Coronary artery (tissue), 2 donors: ENCODE results near the gene CEP250.
A peak's percentile ranks its signal among the peaks of the same experiment; 100 is the strongest.
"Not testable (repeated sequence)": the region's sequence is repeated elsewhere in the genome, so short reads cannot be mapped to it uniquely, and the experiment has no call there.

Source experiments
- DNase-seq: peaks from one replicate; pipeline ENCODE4 v3.0.0-alpha.2; 2017; ENCODE audit warnings: low spot score
- H3K27ac ChIP-seq, 2 donors: fragments of 200-600 bp; sonication (generic); one replicate each; pipeline ENCODE4 v1.5.1; 2016 to 2019
- H3K4me3 ChIP-seq: fragments of 200-600 bp; sonication (generic); 2 replicates; pipeline ENCODE4 v1.5.1; 2016; ENCODE audit warnings: mild to moderate bottlenecking, moderate library complexity
- TF ChIP-seq, protein P1 (sequence below): fragments of 200-600 bp; sonication (generic); IDR thresholded peaks from one replicate; pipeline ENCODE4 v1.5.1; 2019; ENCODE audit warnings: antibody characterized with exemption

The CEP250 gene

DNA sequence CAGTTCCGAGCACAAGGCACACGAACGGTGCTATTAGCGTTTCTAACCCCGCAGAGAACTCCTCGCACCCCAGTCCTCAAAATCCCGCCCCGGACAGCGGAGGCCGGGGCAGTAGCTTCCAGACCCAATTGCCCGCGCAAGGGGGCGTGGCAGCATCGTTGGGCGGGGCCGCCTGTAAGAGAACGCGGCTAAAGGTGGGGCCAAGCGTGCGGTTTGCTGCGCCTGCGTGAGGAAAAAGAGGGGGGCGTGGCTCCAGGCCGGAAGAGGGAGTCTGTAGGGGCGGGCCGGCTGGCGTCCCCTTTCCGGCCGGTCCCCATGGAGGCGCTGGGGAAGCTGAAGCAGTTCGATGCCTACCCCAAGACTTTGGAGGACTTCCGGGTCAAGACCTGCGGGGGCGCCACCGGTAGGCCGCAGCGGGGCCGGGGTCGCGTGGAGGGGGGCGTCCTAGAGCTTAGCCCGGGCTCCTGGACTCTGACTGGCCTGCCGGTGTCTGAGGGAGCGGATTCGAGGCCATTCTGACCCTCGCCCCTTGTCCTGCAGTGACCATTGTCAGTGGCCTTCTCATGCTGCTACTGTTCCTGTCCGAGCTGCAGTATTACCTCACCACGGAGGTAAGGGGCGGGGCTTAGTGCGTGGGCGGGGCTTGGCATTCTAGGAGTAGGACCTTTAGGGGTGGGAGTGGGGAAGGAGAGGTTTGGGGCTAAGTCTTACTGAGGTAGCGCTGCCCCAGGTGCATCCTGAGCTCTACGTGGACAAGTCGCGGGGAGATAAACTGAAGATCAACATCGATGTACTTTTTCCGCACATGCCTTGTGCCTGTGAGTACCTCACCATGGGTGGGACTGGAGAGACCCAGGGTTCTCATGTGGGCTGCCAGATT lies 86.6 kb downstream of the CEP250 start, which contains the start of gene ERGIC3:
Gene ERGIC3, plus strand, starts transcription at position 296 of the 880 bp plus-strand sequence. Its CDS starts 20 bp downstream, at position 316.
- Histone ChIP-seq H3K27ac (peak within 1 kb of the TSS; percentile 50 to 87), H3K4me3 (peak within 1 kb of the TSS; percentile 92)
- DNase-seq, result peak; percentile 97
- TF ChIP-seq, protein P1, sequence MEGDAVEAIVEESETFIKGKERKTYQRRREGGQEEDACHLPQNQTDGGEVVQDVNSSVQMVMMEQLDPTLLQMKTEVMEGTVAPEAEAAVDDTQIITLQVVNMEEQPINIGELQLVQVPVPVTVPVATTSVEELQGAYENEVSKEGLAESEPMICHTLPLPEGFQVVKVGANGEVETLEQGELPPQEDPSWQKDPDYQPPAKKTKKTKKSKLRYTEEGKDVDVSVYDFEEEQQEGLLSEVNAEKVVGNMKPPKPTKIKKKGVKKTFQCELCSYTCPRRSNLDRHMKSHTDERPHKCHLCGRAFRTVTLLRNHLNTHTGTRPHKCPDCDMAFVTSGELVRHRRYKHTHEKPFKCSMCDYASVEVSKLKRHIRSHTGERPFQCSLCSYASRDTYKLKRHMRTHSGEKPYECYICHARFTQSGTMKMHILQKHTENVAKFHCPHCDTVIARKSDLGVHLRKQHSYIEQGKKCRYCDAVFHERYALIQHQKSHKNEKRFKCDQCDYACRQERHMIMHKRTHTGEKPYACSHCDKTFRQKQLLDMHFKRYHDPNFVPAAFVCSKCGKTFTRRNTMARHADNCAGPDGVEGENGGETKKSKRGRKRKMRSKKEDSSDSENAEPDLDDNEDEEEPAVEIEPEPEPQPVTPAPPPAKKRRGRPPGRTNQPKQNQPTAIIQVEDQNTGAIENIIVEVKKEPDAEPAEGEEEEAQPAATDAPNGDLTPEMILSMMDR, result no peak

DNA sequence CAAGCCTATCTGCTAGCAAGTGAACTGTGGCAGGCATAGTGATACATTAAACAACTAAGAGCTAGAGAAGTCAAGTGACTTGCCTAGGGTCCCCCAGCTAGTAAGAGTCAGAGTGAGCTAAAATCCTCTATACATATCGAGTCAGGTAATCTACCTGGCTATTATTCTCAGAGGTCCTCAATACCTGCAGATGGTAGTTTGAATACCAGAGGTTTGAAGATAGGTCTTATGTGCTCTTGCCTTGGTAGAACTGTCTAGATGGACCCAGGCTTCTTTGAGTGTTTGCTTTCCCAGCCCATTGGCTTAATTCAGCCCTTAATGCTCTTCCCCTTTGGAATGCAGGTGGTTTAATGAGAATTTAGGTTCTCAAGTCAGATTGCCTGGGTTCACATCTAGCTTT lies 87.6 kb downstream of the CEP250 start:
- H3K4me3 ChIP-seq, result no peak overlapping the region
- H3K27ac ChIP-seq, result no peak overlapping the region
- DNase-seq, result no peak
- TF ChIP-seq, protein P1, result no peak

- DNase-seq, result no peak
- H3K27ac ChIP-seq, result no peak overlapping the region
- TF ChIP-seq, protein P1, result no peak
- H3K4me3 ChIP-seq, result no peak overlapping the region
These were observed 89.0 kb downstream of the CEP250 start for GRCh38 chr20:35544436-35544835.

GRCh38 chr20:35544941-35545340 lies 89.5 kb downstream of the CEP250 start:
- not testable (repeated sequence) for H3K27ac ChIP-seq, DNase-seq, H3K4me3 ChIP-seq

GRCh38 chr20:35546127-35546526 lies 90.7 kb downstream of the CEP250 start:
- TF ChIP-seq, protein P1, result no peak
- no peak overlapping the region for H3K4me3 ChIP-seq
- DNase-seq, result no peak
- H3K27ac ChIP-seq, result no peak overlapping the region

GRCh38 chr20:35547329-35547728 lies 91.9 kb downstream of the CEP250 start:
- Histone ChIP-seq H3K27ac (no peak overlapping the region), H3K4me3 (no peak overlapping the region)
- DNase-seq, result no peak
- TF ChIP-seq, protein P1, result no peak

DNA sequence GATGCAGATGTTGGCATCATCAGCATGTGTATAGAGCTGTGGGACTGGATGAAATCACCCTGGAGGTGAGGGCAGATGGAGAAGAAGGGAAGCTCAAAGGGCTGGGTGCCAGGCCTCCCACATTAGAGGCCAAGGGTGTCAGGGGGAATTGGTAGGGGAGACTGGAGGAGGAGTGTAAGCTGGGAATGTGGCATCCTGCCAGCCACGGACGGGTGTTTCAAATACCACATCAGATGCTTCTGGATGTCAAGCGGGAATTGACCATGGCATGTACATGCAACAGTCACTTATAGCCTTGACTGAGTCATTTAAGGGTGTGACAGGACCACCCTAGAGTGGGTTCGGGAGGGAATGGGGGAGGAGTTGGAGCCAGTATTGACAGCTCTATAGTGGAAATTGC lies 96.1 kb downstream of the CEP250 start:
- TF ChIP-seq, protein P1, result no peak
- no peak overlapping the region for H3K27ac ChIP-seq
- no peak for DNase-seq
- H3K4me3 ChIP-seq, result no peak overlapping the region
